ENCODE measurements around the gene U2AF1L4.

GRCh38 chr19:35780717-35781116 is 35.5 kb upstream of the U2AF1L4 start:
- no peak for TF ChIP-seq POLR2A (IDR thresholded peaks at IDR 0.05)
- TF ChIP-seq, protein P1, sequence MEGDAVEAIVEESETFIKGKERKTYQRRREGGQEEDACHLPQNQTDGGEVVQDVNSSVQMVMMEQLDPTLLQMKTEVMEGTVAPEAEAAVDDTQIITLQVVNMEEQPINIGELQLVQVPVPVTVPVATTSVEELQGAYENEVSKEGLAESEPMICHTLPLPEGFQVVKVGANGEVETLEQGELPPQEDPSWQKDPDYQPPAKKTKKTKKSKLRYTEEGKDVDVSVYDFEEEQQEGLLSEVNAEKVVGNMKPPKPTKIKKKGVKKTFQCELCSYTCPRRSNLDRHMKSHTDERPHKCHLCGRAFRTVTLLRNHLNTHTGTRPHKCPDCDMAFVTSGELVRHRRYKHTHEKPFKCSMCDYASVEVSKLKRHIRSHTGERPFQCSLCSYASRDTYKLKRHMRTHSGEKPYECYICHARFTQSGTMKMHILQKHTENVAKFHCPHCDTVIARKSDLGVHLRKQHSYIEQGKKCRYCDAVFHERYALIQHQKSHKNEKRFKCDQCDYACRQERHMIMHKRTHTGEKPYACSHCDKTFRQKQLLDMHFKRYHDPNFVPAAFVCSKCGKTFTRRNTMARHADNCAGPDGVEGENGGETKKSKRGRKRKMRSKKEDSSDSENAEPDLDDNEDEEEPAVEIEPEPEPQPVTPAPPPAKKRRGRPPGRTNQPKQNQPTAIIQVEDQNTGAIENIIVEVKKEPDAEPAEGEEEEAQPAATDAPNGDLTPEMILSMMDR (IDR thresholded peaks at IDR 0.05): no peak
